Measurements from ENCODE around the gene A1BG. TPM values are rescaled to one million over a fixed set of nuclear protein-coding genes. Genes with fewer than 3 reads are reported as not detected.
"Not testable (repeated sequence)": the region's sequence is repeated elsewhere in the genome, so short reads cannot be mapped to it uniquely, and the experiment has no call there.

A1BG gene
- total RNA-seq, 2 experiments from 2014 or later = 8.5 to 9.9 TPM

DNA sequence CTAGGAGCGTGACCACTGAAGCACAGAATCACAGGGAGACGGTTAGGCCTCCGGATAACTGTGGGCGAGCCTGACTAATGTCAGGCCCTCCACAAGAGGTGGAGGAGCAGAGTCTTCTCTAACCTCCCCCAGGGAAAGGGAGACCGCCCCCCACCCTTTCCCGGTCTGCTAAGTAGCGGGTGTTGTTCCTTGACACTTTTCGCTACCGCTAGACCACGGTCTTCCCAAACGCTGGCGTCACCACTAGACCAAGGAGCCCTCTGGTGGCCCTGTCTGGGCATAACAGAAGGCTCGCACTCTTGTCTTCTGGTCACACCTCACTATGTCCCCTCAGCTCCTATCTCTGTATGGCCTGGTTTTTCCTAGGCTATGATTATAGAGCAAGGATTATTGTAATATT, 42.6 kb downstream of the A1BG start:
- Mint-ChIP-seq H3K36me3 (ENCODE audit: low read depth) (peaks cover 95% of the 10 kb centered on the region), H3K4me1 (peaks cover 35% of the 10 kb centered on the region), H3K9me3 (peaks cover 20% of the 10 kb centered on the region)
- H3K27me3 Mint-ChIP-seq, POLR2A ChIA-PET, CTCF ChIA-PET, H3K4me3 Mint-ChIP-seq, DNase-seq, H3K27ac Mint-ChIP-seq: not testable (repeated sequence)

DNA sequence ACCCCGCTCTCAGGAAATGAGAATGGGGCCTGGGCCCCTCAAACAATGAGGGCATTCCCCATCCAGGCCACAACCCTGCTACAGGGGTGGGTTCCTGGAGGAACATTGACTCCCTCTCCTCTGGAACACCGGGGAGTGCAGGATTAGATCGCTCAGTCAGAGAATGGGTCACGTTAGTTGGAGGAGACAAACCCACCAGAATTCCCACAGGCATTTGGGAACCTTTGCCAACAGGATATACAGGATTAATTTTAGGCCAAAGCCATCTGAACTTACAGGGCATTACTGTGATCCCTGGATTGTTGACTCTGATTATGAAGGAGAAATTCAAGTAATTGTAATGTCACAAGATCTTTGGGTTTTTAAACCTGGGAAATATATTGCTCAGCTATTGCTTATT, 45.6 kb downstream of the A1BG start:
- POLR2A ChIA-PET = interaction anchor here (1.1 to 1.6 kb wide), 2 partner anchors 9 to 10 kb away, joined by 3 to 4 read pairs; no protein-coding TSS in a partner anchor

DNA sequence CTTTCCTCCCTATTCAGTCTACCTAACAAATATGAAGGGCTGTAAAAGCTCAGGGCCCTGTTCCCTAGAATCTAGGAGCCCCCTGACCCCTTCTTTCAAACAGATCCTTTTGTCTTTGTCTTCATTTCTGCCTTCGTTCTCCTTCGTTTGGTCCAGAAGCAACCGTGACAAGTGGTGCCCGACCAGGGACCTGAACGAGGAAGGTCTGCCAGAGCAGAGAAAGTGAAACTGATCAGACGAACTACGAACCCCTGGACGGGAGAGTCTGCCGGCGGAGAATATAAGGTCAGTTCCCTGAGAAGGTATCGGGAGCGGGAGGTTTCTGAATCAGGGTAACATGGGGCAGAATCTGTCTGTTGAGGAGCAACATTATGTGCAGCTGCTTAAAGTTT, 47.4 kb downstream of the A1BG start:
- POLR2A ChIA-PET = interaction anchor here (0.8 to 2.7 kb wide), 12 partner anchors 9 to 184 kb away, joined by 3 to 23 read pairs (median 4); partner anchors contain the start of genes RPS5, ZNF274, ZNF497 and ZNF544
- H3K9me3 Mint-ChIP-seq = peaks cover 23% of the 10 kb centered on the region
- peaks cover 49% of the 10 kb centered on the region for H3K4me1 Mint-ChIP-seq
- H3K27me3 Mint-ChIP-seq = no peaks in the 10 kb centered on the region
- peak; percentile 30 for DNase-seq
- H3K4me3 Mint-ChIP-seq = peak overlapping the region; percentile 100
- H3K36me3 Mint-ChIP-seq (ENCODE audit: low read depth) = peaks cover 86% of the 10 kb centered on the region
- CTCF ChIA-PET = interaction anchor here (1.7 kb wide), 1 partner anchor 77 kb away, joined by 4 read pairs; the partner anchor contains the start of gene ZNF544
- H3K27ac Mint-ChIP-seq = peak overlapping the region; percentile 100

More for the DNA sequence above, 45.6 kb downstream of the A1BG start:
- Mint-ChIP-seq H3K9me3 (peaks cover 22% of the 10 kb centered on the region), H3K27ac (no peak overlapping the region), H3K4me3 (no peak overlapping the region), H3K4me1 (peaks cover 49% of the 10 kb centered on the region), H3K27me3 (no peaks in the 10 kb centered on the region), H3K36me3 (ENCODE audit: low read depth) (peaks cover 89% of the 10 kb centered on the region)
- DNase-seq = no peak
- CTCF ChIA-PET = interaction anchor here (0.6 kb wide), 1 partner anchor 1335 kb away, joined by 3 read pairs; no protein-coding TSS in a partner anchor

DNA sequence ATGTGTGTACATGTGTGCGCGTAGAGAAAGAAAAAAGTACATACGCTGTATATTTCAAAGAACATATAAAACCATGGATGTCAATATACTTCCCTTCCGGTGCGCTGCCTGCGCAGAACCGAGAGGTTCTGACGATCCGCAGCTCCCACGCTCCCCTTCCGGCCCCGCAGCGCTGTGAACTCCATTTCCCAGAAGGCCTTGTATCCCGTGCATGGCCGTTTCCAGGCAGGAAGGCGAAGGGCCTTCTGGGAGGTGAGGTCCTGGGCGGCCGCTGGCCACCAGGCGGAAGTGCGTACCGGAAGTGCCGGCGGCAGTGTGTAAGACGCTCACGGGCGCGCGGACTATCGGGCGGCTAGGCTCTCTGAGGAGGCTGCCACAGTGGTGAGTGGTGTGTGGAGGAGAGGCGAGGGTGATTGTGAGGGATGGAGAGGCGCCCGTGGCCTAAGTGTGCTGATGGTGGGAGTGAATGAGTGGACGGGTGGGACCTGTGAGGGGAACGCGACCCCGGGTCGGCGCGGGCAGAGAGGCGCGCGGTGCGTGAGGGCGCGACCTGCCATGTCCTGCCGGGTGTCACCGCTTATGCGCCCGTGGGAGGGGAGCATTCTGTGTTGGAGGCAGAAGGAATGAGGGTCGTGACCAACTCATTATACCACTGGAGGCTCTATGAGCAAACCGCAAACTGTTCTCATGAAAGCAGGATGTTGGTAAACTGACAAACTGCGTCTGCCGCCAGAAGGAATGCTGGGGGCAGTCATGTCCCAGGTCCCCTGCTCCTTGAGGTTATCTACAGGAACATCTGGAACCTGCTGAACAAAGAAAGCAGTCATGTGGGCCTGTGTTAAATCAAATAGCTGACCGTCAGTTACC, 48.0 kb downstream of the A1BG start, which contains the start of gene ERVK3-1:
TSS of gene ERVK3-1 (plus strand) at position 313 of the 867 bp plus-strand sequence. CDS start 6,792 bp downstream, outside the sequence.
- H3K27ac Mint-ChIP-seq = peak within 1 kb of the TSS; percentile 100
- POLR2A ChIA-PET = interaction anchor here (0.6 to 2.7 kb wide), 19 partner anchors 9 to 215 kb away, joined by 3 to 23 read pairs (median 4); partner anchors contain the start of genes RPS5, ZBTB45, ZNF274 and ZNF497
- DNase-seq = peak; percentile 96
- no peaks in the 10 kb centered on the region for H3K27me3 Mint-ChIP-seq
- CTCF ChIA-PET = interaction anchor here (1.7 kb wide), 1 partner anchor 76 kb away, joined by 4 read pairs; the partner anchor contains the start of gene ZNF544
- peaks cover 49% of the 10 kb centered on the region for H3K4me1 Mint-ChIP-seq
- peaks cover 24% of the 10 kb centered on the region for H3K9me3 Mint-ChIP-seq
- peaks cover 86% of the 10 kb centered on the region for H3K36me3 Mint-ChIP-seq (ENCODE audit: low read depth)
- H3K4me3 Mint-ChIP-seq = peak within 1 kb of the TSS; percentile 100

DNA sequence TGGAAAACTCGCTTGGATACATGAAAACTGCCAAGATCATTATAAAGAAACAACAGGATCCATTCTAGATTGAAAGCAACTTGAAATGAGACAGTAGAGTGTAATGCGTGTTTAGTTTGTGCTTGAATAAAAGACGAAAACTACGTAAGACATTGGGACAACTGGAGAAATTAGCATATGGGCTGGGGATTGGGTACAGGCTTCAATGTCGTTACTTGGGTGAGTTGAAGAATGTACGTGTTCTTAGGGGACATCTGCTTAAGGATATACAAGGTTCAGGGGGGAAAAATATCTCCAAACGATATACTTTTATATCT, 48.6 kb downstream of the A1BG start:
- peak overlapping the region; percentile 100 for H3K4me3 Mint-ChIP-seq
- POLR2A ChIA-PET = interaction anchor here (0.6 to 2.7 kb wide), 12 partner anchors 18 to 215 kb away, joined by 3 to 23 read pairs (median 3); partner anchors contain the start of genes ZBTB45, ZNF497 and ZSCAN22
- DNase-seq = no peak
- H3K9me3 Mint-ChIP-seq = peaks cover 29% of the 10 kb centered on the region
- H3K27me3 Mint-ChIP-seq = no peaks in the 10 kb centered on the region
- peaks cover 86% of the 10 kb centered on the region for H3K36me3 Mint-ChIP-seq (ENCODE audit: low read depth)
- H3K27ac Mint-ChIP-seq = peak overlapping the region; percentile 100
- H3K4me1 Mint-ChIP-seq = peaks cover 49% of the 10 kb centered on the region
- CTCF ChIA-PET = interaction anchor here (1.7 kb wide), 1 partner anchor 76 kb away, joined by 4 read pairs; the partner anchor contains the start of gene ZNF544

DNA sequence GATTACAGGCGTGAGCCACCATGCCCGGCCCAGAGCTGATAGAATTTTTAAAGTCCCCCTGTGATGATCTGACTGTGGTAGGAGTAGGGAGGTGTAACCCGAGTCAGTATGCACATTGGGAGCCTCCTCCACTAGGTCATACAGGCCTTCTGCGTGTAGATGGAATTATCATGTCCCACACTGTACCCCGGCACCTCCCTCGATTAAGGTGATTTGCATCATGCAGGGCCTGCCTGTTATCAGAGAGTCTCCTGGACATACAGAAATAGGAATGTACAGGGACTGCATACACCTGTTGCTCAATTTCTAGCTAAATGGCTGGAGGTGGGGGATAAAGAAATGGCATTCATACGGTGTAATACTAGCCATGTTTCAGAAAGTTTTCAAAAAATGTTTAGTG, 49.0 kb downstream of the A1BG start:
- ChIA-PET CTCF (no interaction called here), POLR2A (interaction anchor here (1.5 kb wide), 1 partner anchor 216 kb away, joined by 3 read pairs; the partner anchor contains the start of gene ZBTB45)
- H3K4me3 Mint-ChIP-seq = peak overlapping the region; percentile 100
- H3K4me1 Mint-ChIP-seq = peaks cover 46% of the 10 kb centered on the region
- peaks cover 27% of the 10 kb centered on the region for H3K9me3 Mint-ChIP-seq
- no peaks in the 10 kb centered on the region for H3K27me3 Mint-ChIP-seq
- peaks cover 83% of the 10 kb centered on the region for H3K36me3 Mint-ChIP-seq (ENCODE audit: low read depth)
- no peak for DNase-seq
- H3K27ac Mint-ChIP-seq = peak overlapping the region; percentile 100

DNA sequence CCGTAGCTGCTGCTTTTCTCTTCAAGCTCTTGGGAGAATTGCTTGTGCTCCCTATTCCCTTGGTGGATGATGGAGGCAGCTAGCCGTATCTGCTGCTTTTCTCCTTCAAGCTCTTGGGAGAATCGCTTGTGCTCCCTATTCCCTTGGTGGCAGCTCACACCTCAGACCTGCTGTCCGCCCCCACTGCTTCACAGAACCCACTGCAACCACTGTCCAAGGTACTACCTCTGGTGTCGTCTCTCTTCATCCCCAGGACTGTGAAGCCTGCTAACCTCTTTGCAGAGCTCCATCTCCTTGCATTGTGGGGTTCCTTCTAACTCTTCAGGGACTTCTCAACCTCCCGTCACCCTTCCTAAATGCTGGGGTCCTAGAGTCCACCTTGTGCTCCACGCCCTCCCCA, 52.7 kb downstream of the A1BG start:
- ChIA-PET CTCF (no interaction called here), POLR2A (interaction anchor here (1.4 kb wide), 1 partner anchor 118 kb away, joined by 3 read pairs; the partner anchor contains the start of gene ZNF274)
- no peak overlapping the region for H3K4me3 Mint-ChIP-seq
- peaks cover 14% of the 10 kb centered on the region for H3K4me1 Mint-ChIP-seq
- no peak overlapping the region for H3K27ac Mint-ChIP-seq
- no peak for DNase-seq
- peaks cover 32% of the 10 kb centered on the region for H3K9me3 Mint-ChIP-seq
- H3K27me3 Mint-ChIP-seq = no peaks in the 10 kb centered on the region
- H3K36me3 Mint-ChIP-seq (ENCODE audit: low read depth) = peaks cover 78% of the 10 kb centered on the region

DNA sequence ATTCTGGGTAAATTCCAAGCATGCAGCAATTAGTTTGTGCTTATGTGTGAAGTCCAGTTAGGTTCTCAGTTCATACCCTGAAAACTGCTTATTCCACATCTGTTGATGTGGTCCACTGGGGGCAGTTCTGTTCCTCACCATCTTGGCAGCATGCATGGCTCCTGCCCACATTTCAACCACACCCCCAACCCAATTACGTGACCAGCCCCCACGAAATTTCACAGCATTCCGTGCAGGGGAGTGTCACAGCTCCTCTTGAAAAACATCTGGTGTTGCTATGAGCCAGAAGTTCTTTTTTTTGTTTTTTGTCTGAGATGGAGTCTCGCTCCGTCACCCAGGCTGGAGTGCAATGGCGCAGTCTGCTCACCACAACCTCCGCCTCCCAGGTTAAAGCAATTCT, 57.2 kb downstream of the A1BG start:
- H3K9me3 Mint-ChIP-seq = peaks cover 56% of the 10 kb centered on the region

More for the DNA sequence above, 57.2 kb downstream of the A1BG start:
- Mint-ChIP-seq H3K27me3 (no peaks in the 10 kb centered on the region), H3K36me3 (ENCODE audit: low read depth) (peaks cover 88% of the 10 kb centered on the region), H3K4me1 (no peaks in the 10 kb centered on the region), H3K27ac (no peak overlapping the region), H3K4me3 (no peak overlapping the region)
- no peak for DNase-seq
- POLR2A ChIA-PET = interaction anchor here (1.2 kb wide), 1 partner anchor 68 kb away, joined by 4 read pairs; no protein-coding TSS in a partner anchor
- CTCF ChIA-PET = no interaction called here

Other genes starting within 250 kb of the A1BG start
- gene ZNF329, start 202.7 kb downstream of the A1BG start, total RNA-seq = 1 to 10 TPM; 4.5 to 4.6 TPM
- 10 to 100 TPM; 27.0 to 29.2 TPM for gene ZNF274, start 170.4 kb downstream of the A1BG start, total RNA-seq
- gene ZNF544, start 124.6 kb downstream of the A1BG start, total RNA-seq = 10 to 100 TPM; 47.5 to 50.0 TPM
- 1 to 10 TPM; 4.5 TPM for gene ZNF8, start 74.5 kb downstream of the A1BG start, total RNA-seq
- 10 to 100 TPM; 53.8 to 60.1 TPM for gene ERVK3-1, start 48.1 kb downstream of the A1BG start, total RNA-seq
- gene ZSCAN22, start 26.5 kb downstream of the A1BG start, total RNA-seq = 1 to 10 TPM; 5.4 to 5.7 TPM
- gene ZNF497, start 9.3 kb upstream of the A1BG start, total RNA-seq = 1 to 10 TPM; 1.1 to 1.2 TPM
- gene ZNF837, start 27.5 kb upstream of the A1BG start, total RNA-seq = 1 to 10 TPM; 1.7 TPM
- gene RPS5, start 33.8 kb upstream of the A1BG start, total RNA-seq = 100 to 1,000 TPM; 785 to 801 TPM
- gene RNF225, start 42.2 kb upstream of the A1BG start, total RNA-seq = under 1 TPM in 1 of 2 experiments, not detected in 1; 0.45 TPM
- gene ZNF584, start 55.2 kb upstream of the A1BG start, total RNA-seq = 1 to 10 TPM; 5.2 to 5.5 TPM
- gene ZNF132, start 86.7 kb upstream of the A1BG start, total RNA-seq = 1 to 10 TPM; 4.5 to 4.7 TPM
- 10 to 100 TPM; 11.5 to 12.3 TPM for gene ZNF324B, start 98.1 kb upstream of the A1BG start, total RNA-seq
- 10 to 100 TPM; 10.8 to 12.1 TPM for gene ZNF324, start 113.6 kb upstream of the A1BG start, total RNA-seq
- 1 to 10 TPM; 8.4 to 8.7 TPM for gene ZNF446, start 122.9 kb upstream of the A1BG start, total RNA-seq
- 10 to 100 TPM; 16.8 to 17.1 TPM for gene SLC27A5, start 158.5 kb upstream of the A1BG start, total RNA-seq
- gene ZBTB45, start 166.3 kb upstream of the A1BG start, total RNA-seq = 10 to 100 TPM; 15.8 to 17.4 TPM
- 100 to 1,000 TPM; 345 TPM for gene TRIM28, start 190.6 kb upstream of the A1BG start, total RNA-seq
- 100 to 1,000 TPM; 137 to 144 TPM for gene CHMP2A, start 201.6 kb upstream of the A1BG start, total RNA-seq
- 10 to 100 TPM; 87.5 to 92.4 TPM for gene UBE2M, start 205.1 kb upstream of the A1BG start, total RNA-seq
- gene MZF1, start 219.8 kb upstream of the A1BG start, total RNA-seq = 10 to 100 TPM; 21.6 to 22.9 TPM

All from activated CD4-positive, alpha-beta memory T cell treated with anti-CD3 and anti-CD28 coated beads, Interleukin-2, amount 10 ng/mL, durations not matched to agents 7 days and 5 days (primary cell).